Measurements from ENCODE around the gene TTC28.

DNA sequence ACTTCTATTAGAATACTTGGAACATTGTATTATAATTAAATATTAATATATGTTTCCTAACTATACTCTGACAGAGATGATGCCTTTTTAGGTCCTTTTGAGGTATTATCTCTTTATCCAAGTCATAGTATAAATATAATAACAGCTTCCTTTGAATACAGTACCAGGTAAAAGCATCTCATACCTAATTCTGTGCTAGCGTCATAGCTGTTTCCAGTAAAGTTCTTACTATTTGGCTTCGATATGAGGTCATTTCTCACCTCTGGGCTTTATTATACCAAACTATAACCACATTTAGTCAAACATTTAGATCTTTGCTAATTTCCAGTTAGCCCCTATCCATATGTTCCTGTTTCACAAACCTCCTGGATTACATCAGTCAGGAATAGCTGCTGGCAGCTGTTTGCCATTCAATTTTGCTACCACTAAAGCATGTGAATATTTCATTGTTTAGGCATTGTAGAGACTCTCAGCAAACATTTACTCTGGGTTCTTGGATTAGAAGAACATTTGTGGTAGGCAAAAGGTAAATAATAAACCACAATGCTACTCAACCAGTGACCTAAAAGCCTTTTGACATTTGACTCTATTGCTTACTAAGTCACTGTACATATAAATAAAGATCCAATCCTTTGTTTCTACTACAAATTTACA, 255.1 kb downstream of the TTC28 start:
- TF ChIP-seq, protein P1, sequence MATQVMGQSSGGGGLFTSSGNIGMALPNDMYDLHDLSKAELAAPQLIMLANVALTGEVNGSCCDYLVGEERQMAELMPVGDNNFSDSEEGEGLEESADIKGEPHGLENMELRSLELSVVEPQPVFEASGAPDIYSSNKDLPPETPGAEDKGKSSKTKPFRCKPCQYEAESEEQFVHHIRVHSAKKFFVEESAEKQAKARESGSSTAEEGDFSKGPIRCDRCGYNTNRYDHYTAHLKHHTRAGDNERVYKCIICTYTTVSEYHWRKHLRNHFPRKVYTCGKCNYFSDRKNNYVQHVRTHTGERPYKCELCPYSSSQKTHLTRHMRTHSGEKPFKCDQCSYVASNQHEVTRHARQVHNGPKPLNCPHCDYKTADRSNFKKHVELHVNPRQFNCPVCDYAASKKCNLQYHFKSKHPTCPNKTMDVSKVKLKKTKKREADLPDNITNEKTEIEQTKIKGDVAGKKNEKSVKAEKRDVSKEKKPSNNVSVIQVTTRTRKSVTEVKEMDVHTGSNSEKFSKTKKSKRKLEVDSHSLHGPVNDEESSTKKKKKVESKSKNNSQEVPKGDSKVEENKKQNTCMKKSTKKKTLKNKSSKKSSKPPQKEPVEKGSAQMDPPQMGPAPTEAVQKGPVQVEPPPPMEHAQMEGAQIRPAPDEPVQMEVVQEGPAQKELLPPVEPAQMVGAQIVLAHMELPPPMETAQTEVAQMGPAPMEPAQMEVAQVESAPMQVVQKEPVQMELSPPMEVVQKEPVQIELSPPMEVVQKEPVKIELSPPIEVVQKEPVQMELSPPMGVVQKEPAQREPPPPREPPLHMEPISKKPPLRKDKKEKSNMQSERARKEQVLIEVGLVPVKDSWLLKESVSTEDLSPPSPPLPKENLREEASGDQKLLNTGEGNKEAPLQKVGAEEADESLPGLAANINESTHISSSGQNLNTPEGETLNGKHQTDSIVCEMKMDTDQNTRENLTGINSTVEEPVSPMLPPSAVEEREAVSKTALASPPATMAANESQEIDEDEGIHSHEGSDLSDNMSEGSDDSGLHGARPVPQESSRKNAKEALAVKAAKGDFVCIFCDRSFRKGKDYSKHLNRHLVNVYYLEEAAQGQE (IDR thresholded peaks at IDR 0.05; ENCODE audit: borderline replicate concordance): no peak
- TF ChIP-seq CTCF (IDR thresholded peaks at IDR 0.05; ENCODE audit: poor library complexity, severe bottlenecking) (no peak), TAF1 (IDR thresholded peaks at IDR 0.05; ENCODE audit: low read depth) (no peak), POLR2AphosphoS5 (IDR thresholded peaks at IDR 0.05) (no peak), EZH2 (IDR thresholded peaks at IDR 0.05; ENCODE audit: borderline replicate concordance, insufficient read depth, low read length, poor library complexity, severe bottlenecking) (no peak), RAD21 (conservative IDR thresholded peaks at IDR 0.05) (no peak), SMC3 (conservative IDR thresholded peaks at IDR 0.05; ENCODE audit: poor library complexity) (no peak), MXI1 (conservative IDR thresholded peaks at IDR 0.05; ENCODE audit: poor library complexity, severe bottlenecking) (no peak), EP300 (conservative IDR thresholded peaks at IDR 0.05; ENCODE audit: poor library complexity, severe bottlenecking) (no peak)

All from neural cell (in vitro differentiated cells).